SK-N-SH (cell line): ENCODE results near the gene IGSF9B. TPM values are rescaled to one million over a fixed set of nuclear protein-coding genes. Genes with fewer than 3 reads are reported as not detected.

Experiments
- CTCF ChIA-PET: fragments of 300-600, 350-600 bp; formaldehyde crosslinking; extraction: SDS; loops from one replicate; lab custom pipeline; 2021; lab: Yijun Ruan, JAX
- POLR2A ChIA-PET: fragments of 350-600 bp; sonication (Branson Sonifier 250); formaldehyde crosslinking; extraction: SDS; loops from one replicate; lab custom pipeline; 2020; ENCODE audit warnings: antibody characterized with exemption, inconsistent platforms; lab: Yijun Ruan, JAX
- DNase-seq: peaks from one replicate; pipeline ENCODE4 v3.0.0; 2012
- H2AFZ ChIP-seq: fragments of 200-600 bp; sonication (generic); 2 replicates; pipeline ENCODE4 v1.8.1; 2016; ENCODE audit warnings: antibody characterized with exemption, mild to moderate bottlenecking, low read depth
- H3F3A ChIP-seq: fragments of 200-600 bp; sonication (generic); replicated peaks from 2 replicates; pipeline ENCODE3; 2016; ENCODE audit warnings: antibody characterized with exemption, mild to moderate bottlenecking; ENCODE audit not compliant: insufficient read depth
- H3K27ac ChIP-seq, 2 experiments: fragments of 200-500 bp in 1 of 2; fragments of 200-600 bp in 1 of 2; sonication (Bioruptor generic) in 1 of 2; sonication (generic), shearing (Covaris generic) in 1 of 2; 2 replicates each; pipeline versions ENCODE4 v1.5.1 to v1.6.1; 2014 to 2016; ENCODE audit warnings: low read depth in 2 of 2, inconsistent platforms in 1 of 2, low read length in 1 of 2, mild to moderate bottlenecking in 1 of 2, mixed read lengths in 1 of 2
- H3K27me3 ChIP-seq: fragments of 200-600 bp; sonication (generic), shearing (Covaris generic); 2 replicates; pipeline ENCODE4 v1.6.1; 2016; ENCODE audit warnings: mixed run types; ENCODE audit not compliant: insufficient read depth
- H3K36me3 ChIP-seq, 2 experiments: fragments of 200-500 bp in 1 of 2; fragments of 200-600 bp in 1 of 2; sonication (Bioruptor generic) in 1 of 2; sonication (generic) in 1 of 2; replicated peaks in 1 of 2; 2 replicates each; pipeline versions ENCODE3 to v1.5.1; 2014 to 2016; ENCODE audit warnings: low read length in 1 of 2, mild to moderate bottlenecking in 1 of 2; ENCODE audit not compliant: insufficient read depth in 2 of 2, control insufficient read depth in 1 of 2
- H3K4me1 ChIP-seq, 2 experiments: fragments of 200-500 bp in 1 of 2; fragments of 200-600 bp in 1 of 2; sonication (Bioruptor generic) in 1 of 2; sonication (generic), shearing (Covaris generic) in 1 of 2; 2 replicates each; pipeline versions ENCODE4 v1.5.1 to v1.6.1; 2014 to 2016; ENCODE audit warnings: low read depth in 1 of 2, low read length in 1 of 2, mixed run types in 1 of 2; ENCODE audit not compliant: insufficient read depth in 2 of 2, control insufficient read depth in 1 of 2
- H3K4me2 ChIP-seq: fragments of 200-600 bp; sonication (generic), shearing (Covaris generic); 2 replicates; pipeline ENCODE4 v1.6.1; 2017; ENCODE audit warnings: mixed run types
- H3K4me3 ChIP-seq, 2 experiments: fragments of 200-500 bp in 1 of 2; fragments of 200-600 bp in 1 of 2; sonication (Bioruptor generic) in 1 of 2; sonication (generic), shearing (Covaris generic) in 1 of 2; 2 replicates each; pipeline versions ENCODE4 v1.5.1 to v1.8.1; 2014 to 2016; ENCODE audit warnings: low read depth in 2 of 2, inconsistent platforms in 1 of 2, low read length in 1 of 2, mild to moderate bottlenecking in 1 of 2, mixed read lengths in 1 of 2, moderate library complexity in 1 of 2
- H3K79me2 ChIP-seq: fragments of 200-600 bp; sonication (generic); 2 replicates; pipeline ENCODE4 v1.8.1; 2017; ENCODE audit warnings: mild to moderate bottlenecking; ENCODE audit not compliant: insufficient read depth
- H3K9ac ChIP-seq: fragments of 200-600 bp; sonication (generic); 2 replicates; pipeline ENCODE4 v1.6.1; 2017; ENCODE audit warnings: mixed run types
- H3K9me2 ChIP-seq: fragments of 200-600 bp; sonication (generic); 2 replicates; pipeline ENCODE4 v1.6.1; 2017; ENCODE audit warnings: mixed run types
- H3K9me3 ChIP-seq: fragments of 200-600 bp; sonication (generic); 2 replicates; pipeline ENCODE4 v1.6.1; 2017; ENCODE audit warnings: mixed run types, mild to moderate bottlenecking, moderate library complexity
- H4K20me1 ChIP-seq: fragments of 200-600 bp; sonication (generic); 2 replicates; pipeline ENCODE4 v1.6.1; 2017; ENCODE audit warnings: mild to moderate bottlenecking, mixed run types; ENCODE audit not compliant: insufficient read depth
- CHD2 ChIP-seq: fragments of 150-350 bp; IDR thresholded peaks from 2 replicates; pipeline ENCODE4 v1.6.1; 2018; ENCODE audit warnings: low read length; ENCODE audit not compliant: partially characterized antibody
- CTCF ChIP-seq: fragments of 200-600 bp; sonication (generic); IDR thresholded peaks from 2 replicates; pipeline ENCODE4 v1.6.1; 2017; ENCODE audit warnings: antibody characterized with exemption, mild to moderate bottlenecking, moderate library complexity
- ELF1 ChIP-seq: IDR thresholded peaks from 2 replicates; pipeline ENCODE4 v1.4.0; 2012
- EP300 ChIP-seq, 2 experiments: IDR thresholded peaks; 2 replicates each; pipeline versions ENCODE4 v1.4.0 to v1.6.1; 2012; ENCODE audit warnings: borderline replicate concordance in 1 of 2, low read depth in 1 of 2, low read length in 1 of 2
- FOSL2 ChIP-seq: IDR thresholded peaks from 2 replicates; pipeline ENCODE4 v1.4.0; 2012; ENCODE audit warnings: low read depth, mild to moderate bottlenecking, moderate library complexity, borderline replicate concordance
- FOXJ3 ChIP-seq: sonication (generic); formaldehyde crosslinking; IDR thresholded peaks from 2 replicates; pipeline ENCODE4 v1.5.1; 2020; ENCODE audit warnings: mild to moderate bottlenecking, missing genetic modification reagents
- GABPA ChIP-seq: IDR thresholded peaks from 2 replicates; pipeline ENCODE4 v1.4.0; 2012; ENCODE audit warnings: low read depth, mild to moderate bottlenecking
- MAX ChIP-seq: IDR thresholded peaks from 2 replicates; pipeline ENCODE4 v1.4.0; 2012; ENCODE audit warnings: low read depth
- MXI1 ChIP-seq: IDR thresholded peaks from 2 replicates; pipeline ENCODE4 v1.6.1; 2012; ENCODE audit warnings: mild to moderate bottlenecking, low read depth, low read length, improper control_type of control experiment
- POLR2AphosphoS5 ChIP-seq: IDR thresholded peaks from 2 replicates; pipeline ENCODE4 v1.6.1; 2012; ENCODE audit warnings: low read depth, low read length
- RAD21 ChIP-seq: IDR thresholded peaks from 2 replicates; pipeline ENCODE4 v1.6.1; 2012; ENCODE audit warnings: mild to moderate bottlenecking, low read length
- RFX5 ChIP-seq: IDR thresholded peaks from 2 replicates; pipeline ENCODE4 v1.6.1; 2012; ENCODE audit warnings: mild to moderate bottlenecking, improper control_type of control experiment, low read length
- RXRA ChIP-seq: IDR thresholded peaks from 2 replicates; pipeline ENCODE4 v1.4.0; 2012; ENCODE audit warnings: low read depth, mild to moderate bottlenecking, borderline replicate concordance
- SIN3A ChIP-seq: IDR thresholded peaks from 2 replicates; pipeline ENCODE4 v1.6.1; 2012; ENCODE audit warnings: low read depth, mild to moderate bottlenecking, low read length, moderate library complexity, borderline replicate concordance
- TAF1 ChIP-seq: IDR thresholded peaks from 2 replicates; pipeline ENCODE4 v1.6.1; 2012; ENCODE audit warnings: low read depth, mild to moderate bottlenecking, low read length, moderate library complexity, borderline replicate concordance
- YY1 ChIP-seq: IDR thresholded peaks from 2 replicates; pipeline ENCODE4 v1.4.0; 2012; ENCODE audit warnings: low read depth, mild to moderate bottlenecking
- WGBS: methylation state at CpG from one replicate; pipeline ENCODE4 v1.1.6; 2017; ENCODE audit warnings: low lambda C conversion rate; 5-methylcytosine and 5-hydroxymethylcytosine counted together
- polyA plus RNA-seq, 3 experiments: library from polyadenylated mRNA; depleted of rRNA; stranded (reverse); fragments of >200 nt; gene quantifications; 2 replicates each; pipeline ENCODE4 v1.2.3, GENCODE V29; 2012
- TF ChIP-seq, protein P1 (sequence below): IDR thresholded peaks from 2 replicates; pipeline ENCODE4 v1.6.1; 2012; ENCODE audit warnings: mild to moderate bottlenecking, low read depth, low read length, moderate library complexity
- TF ChIP-seq, protein P2 (sequence below): IDR thresholded peaks from 2 replicates; pipeline ENCODE4; 2012

Gene IGSF9B
- polyA plus RNA-seq, 1 of the 3 experiments (the other 2 are of a cell fraction): 0.41 TPM

DNA sequence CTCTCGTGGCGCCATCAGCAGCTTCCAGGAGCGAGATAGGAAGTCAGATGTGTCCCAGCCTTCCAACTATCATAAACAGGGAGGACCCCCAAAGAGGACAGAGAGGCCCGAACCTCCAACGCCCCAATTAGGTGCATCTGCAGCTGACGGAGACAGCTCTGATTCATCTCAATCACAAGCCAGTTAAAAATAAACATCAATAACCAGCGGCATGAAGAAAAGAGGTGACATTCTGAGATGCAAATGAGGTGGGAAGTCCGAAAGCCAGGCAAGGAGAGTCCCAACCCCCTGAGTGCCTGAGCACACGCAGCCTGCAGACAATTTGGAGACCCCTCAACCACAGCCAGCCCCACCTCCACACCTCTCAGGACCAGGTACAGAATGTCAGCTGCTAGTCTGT lies 28.1 kb upstream of the IGSF9B start:
- no peaks in the 10 kb centered on the region for H3F3A ChIP-seq
- 61% methylated on average over 6 of the region's 9 CpGs for WGBS
- H3K27me3 ChIP-seq: no peaks in the 10 kb centered on the region; the same call in 1 of the 2 replicates
- no peak overlapping the region for H3K27ac ChIP-seq
- no peak overlapping the region for H3K4me2 ChIP-seq
- no peaks in the 10 kb centered on the region for H4K20me1 ChIP-seq
- POLR2A ChIA-PET: no interaction called here
- no peaks in the 10 kb centered on the region for H3K9me3 ChIP-seq
- no peaks in the 10 kb centered on the region for H3K36me3 ChIP-seq
- no peak overlapping the region for H3K9ac ChIP-seq
- TF ChIP-seq TAF1 (no peak), SIN3A (no peak), MAX (no peak)
- DNase-seq: no peak
- H3K9me2 ChIP-seq: no peaks in the 10 kb centered on the region
- CTCF ChIA-PET: interaction anchor here (5.4 kb wide), 1 partner anchor 57 kb away, joined by 23 read pairs; no protein-coding TSS in a partner anchor
- H3K79me2 ChIP-seq: no peaks in the 10 kb centered on the region
- H3K4me1 ChIP-seq: peaks cover 0 to 36% of the 10 kb centered on the region in 2 experiments; a peak in 2 of 4 replicates
- H2AFZ ChIP-seq: no peak overlapping the region
- H3K4me3 ChIP-seq: no peak overlapping the region

GRCh38 chr11:133983660-133984316 lies 27.0 kb upstream of the IGSF9B start:
- no peaks in the 10 kb centered on the region; the same call in 1 of the 2 replicates for H3K27me3 ChIP-seq
- H2AFZ ChIP-seq: no peak overlapping the region
- no peak overlapping the region for H3K4me2 ChIP-seq
- ChIA-PET POLR2A (no interaction called here), CTCF (no interaction called here)
- TF ChIP-seq CHD2: no peak
- no peak for TF ChIP-seq RFX5
- no peak for TF ChIP-seq POLR2AphosphoS5
- TF ChIP-seq FOSL2: no peak
- no peak for TF ChIP-seq MXI1
- TF ChIP-seq MAX: no peak
- TF ChIP-seq FOXJ3 (CRISPR knock-in tag): no peak
- no peak for TF ChIP-seq RXRA
- TF ChIP-seq, protein P1, sequence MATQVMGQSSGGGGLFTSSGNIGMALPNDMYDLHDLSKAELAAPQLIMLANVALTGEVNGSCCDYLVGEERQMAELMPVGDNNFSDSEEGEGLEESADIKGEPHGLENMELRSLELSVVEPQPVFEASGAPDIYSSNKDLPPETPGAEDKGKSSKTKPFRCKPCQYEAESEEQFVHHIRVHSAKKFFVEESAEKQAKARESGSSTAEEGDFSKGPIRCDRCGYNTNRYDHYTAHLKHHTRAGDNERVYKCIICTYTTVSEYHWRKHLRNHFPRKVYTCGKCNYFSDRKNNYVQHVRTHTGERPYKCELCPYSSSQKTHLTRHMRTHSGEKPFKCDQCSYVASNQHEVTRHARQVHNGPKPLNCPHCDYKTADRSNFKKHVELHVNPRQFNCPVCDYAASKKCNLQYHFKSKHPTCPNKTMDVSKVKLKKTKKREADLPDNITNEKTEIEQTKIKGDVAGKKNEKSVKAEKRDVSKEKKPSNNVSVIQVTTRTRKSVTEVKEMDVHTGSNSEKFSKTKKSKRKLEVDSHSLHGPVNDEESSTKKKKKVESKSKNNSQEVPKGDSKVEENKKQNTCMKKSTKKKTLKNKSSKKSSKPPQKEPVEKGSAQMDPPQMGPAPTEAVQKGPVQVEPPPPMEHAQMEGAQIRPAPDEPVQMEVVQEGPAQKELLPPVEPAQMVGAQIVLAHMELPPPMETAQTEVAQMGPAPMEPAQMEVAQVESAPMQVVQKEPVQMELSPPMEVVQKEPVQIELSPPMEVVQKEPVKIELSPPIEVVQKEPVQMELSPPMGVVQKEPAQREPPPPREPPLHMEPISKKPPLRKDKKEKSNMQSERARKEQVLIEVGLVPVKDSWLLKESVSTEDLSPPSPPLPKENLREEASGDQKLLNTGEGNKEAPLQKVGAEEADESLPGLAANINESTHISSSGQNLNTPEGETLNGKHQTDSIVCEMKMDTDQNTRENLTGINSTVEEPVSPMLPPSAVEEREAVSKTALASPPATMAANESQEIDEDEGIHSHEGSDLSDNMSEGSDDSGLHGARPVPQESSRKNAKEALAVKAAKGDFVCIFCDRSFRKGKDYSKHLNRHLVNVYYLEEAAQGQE: no peak
- TF ChIP-seq, protein P2, sequence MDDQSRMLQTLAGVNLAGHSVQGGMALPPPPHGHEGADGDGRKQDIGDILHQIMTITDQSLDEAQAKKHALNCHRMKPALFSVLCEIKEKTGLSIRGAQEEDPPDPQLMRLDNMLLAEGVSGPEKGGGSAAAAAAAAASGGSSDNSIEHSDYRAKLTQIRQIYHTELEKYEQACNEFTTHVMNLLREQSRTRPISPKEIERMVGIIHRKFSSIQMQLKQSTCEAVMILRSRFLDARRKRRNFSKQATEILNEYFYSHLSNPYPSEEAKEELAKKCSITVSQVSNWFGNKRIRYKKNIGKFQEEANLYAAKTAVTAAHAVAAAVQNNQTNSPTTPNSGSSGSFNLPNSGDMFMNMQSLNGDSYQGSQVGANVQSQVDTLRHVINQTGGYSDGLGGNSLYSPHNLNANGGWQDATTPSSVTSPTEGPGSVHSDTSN: no peak
- TF ChIP-seq YY1: no peak
- TF ChIP-seq RAD21: no peak
- TF ChIP-seq TAF1: no peak
- no peak for TF ChIP-seq EP300 (IDR thresholded peaks at IDR 0.05; ENCODE audit: borderline replicate concordance in 1 of 2, low read depth in 1 of 2, low read length in 1 of 2)
- TF ChIP-seq CTCF: no peak
- no peak for TF ChIP-seq GABPA
- no peak for TF ChIP-seq ELF1
- H3K4me3 ChIP-seq: no peak overlapping the region
- no peaks in the 10 kb centered on the region for H3K9me2 ChIP-seq
- H3K79me2 ChIP-seq: no peaks in the 10 kb centered on the region
- no peaks in the 10 kb centered on the region for H3K36me3 ChIP-seq
- H3K4me1 ChIP-seq: peaks cover 0 to 31% of the 10 kb centered on the region in 2 experiments; a peak in 2 of 4 replicates
- no peak for DNase-seq
- no peaks in the 10 kb centered on the region for H3K9me3 ChIP-seq
- H4K20me1 ChIP-seq: no peaks in the 10 kb centered on the region
- H3K9ac ChIP-seq: no peak overlapping the region
- no peaks in the 10 kb centered on the region for H3F3A ChIP-seq
- 76% methylated on average over 20 of the region's 28 CpGs for WGBS
- no peak overlapping the region for H3K27ac ChIP-seq
